PC-9 (cell line): ENCODE data around the gene RBM33.

Source experiments
- CTCF ChIP-seq: fragments of 200-600 bp; sonication (generic); conservative IDR thresholded peaks from 2 replicates; pipeline ENCODE4 v1.6.1; 2017; ENCODE audit warnings: mixed run types, antibody characterized with exemption, mild to moderate bottlenecking, moderate library complexity
- EZH2 ChIP-seq: fragments of 200-600 bp; sonication (generic); IDR thresholded peaks from 2 replicates; pipeline ENCODE4 v1.8.0; 2017; ENCODE audit warnings: antibody characterized with exemption, low read depth

GRCh38 chr7:155821851-155822250, 177.4 kb downstream of the RBM33 start:
- TF ChIP-seq CTCF = no peak
- no peak for TF ChIP-seq EZH2
